NOMO-1 (cell line): ENCODE data around the gene KRTAP9-3.
"Not testable (repeated sequence)": the region's sequence is repeated elsewhere in the genome, so short reads cannot be mapped to it uniquely, and the experiment has no call there.

Experiments
- DNase-seq, 2 experiments: peaks; one replicate each; lab custom pipeline; 2025; ENCODE audit not compliant: unreplicated experiment in 2 of 2; lab: John Stamatoyannopoulos, UW

KRTAP9-3 gene

DNA sequence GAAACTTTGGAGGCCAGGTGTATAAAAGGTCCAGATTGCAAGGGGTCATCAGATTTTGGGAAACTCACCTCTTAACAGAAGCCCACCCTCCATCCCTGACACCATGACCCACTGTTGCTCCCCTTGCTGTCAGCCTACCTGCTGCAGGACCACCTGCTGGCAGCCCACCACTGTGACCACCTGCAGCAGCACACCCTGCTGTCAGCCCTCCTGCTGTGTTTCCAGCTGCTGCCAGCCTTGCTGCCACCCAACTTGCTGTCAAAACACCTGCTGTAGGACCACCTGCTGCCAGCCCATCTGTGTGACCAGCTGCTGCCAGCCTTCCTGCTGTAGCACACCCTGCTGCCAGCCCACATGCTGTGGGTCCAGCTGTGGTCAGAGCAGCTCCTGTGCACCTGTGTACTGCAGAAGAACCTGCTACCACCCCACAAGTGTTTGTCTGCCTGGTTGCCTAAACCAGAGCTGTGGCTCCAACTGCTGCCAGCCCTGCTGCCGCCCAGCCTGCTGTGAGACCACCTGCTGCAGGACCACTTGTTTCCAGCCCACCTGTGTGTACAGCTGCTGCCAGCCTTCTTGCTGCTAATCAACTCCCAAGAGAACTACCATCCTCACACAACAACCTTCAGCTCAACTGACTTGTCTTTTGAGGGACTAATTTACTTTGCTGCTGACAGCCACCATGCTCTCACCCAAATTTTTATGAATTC is at the start of gene KRTAP9-3:
Gene KRTAP9-3 (plus strand): TSS at position 51 of the 707 bp plus-strand sequence. CDS start 53 bp downstream, at position 104.
- not testable (repeated sequence) for DNase-seq

DNA sequence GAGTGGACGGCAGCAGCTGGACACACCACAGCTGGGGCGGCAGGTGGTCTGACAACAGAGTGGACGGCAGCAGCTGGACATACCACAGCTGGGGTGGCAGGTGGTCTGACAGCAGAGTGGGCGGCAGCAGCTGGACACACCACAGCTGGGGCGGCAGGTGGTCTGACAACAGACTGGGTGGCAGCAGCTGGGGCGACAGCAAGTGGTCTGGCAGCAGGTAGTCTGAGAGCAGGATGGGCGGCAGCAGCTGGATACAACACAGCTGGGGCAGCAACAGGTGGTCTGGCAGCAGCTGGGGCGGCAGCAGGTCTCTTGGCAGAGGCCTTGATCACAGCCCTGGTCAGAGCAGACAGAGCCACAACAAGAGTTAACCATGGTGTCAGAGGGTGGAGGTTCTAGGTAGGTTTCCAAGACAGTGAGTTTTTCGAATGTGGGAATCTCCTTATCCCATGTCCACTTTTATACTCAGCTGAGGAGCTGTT is 47.7 kb upstream of the KRTAP9-3 start, which contains the start of gene KRTAP4-1:
Gene KRTAP4-1 (minus strand): TSS at position 432 of the 482 bp plus-strand sequence. CDS start 57 bp downstream, at position 375.
- no peak for DNase-seq

DNA sequence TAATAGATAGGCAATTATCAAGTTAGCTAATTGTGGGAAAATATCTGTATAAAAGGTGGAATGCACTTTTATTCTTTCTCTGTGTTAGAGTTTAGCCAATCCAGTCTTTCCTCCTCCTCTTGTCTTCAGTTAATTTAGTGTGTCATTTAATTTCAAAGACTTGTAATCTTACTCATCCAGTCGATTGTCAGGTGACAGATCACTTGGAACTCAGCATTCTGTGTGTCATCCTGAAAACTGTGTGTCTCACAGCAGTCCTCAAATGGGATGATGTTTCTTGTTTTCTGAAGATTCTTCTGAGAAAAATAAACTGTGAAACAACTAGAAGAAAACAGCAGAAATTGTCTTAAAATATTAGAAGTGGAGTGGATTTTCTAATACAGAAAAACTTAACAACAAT is 47.2 kb upstream of the KRTAP9-3 start:
- DNase-seq = no peak

DNA sequence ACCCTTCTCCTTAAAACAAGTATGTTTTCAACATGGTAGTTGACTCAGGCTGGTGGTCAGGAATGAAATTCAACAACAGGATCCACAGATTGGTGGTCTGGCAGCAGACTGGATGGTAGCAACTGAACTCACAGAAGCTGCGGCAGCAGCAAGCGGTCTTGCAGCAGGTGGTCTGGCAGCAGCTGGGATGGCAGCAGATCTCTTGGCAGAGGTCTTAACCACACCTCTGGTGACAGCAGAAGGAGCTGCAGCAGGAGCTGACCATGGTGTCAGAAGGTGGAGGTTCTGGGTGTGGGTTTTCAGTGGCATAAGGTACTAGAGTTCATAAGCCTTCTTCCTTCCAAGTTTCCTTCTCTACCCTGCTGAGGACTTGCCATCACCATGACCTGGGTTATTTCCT is 45.4 kb upstream of the KRTAP9-3 start:
- DNase-seq = no peak

- DNase-seq = not testable (repeated sequence)
Observed at GRCh38 chr17:41189837-41190318, 42.4 kb upstream of the KRTAP9-3 start, which contains the start of gene KRTAP9-1. TSS of gene KRTAP9-1 (plus strand) at chr17:41189887. CDS start at chr17:41189887, 0 bp downstream.

DNA sequence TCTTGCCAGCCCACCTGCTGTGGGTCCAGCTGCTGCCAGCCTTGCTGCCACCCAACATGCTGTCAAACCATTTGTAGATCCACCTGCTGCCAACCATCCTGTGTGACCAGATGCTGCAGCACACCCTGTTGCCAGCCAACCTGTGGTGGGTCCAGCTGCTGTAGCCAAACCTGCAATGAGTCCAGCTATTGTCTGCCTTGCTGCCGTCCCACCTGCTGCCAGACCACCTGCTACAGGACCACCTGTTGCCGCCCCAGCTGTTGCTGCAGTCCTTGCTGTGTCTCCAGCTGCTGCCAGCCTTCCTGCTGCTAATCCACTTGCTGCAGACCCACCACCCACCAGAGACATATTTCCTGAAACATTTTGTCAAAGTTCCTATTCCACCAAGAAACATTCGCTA is 41.9 kb upstream of the KRTAP9-3 start:
- no peak for DNase-seq

GRCh38 chr17:41196068-41196467 is 36.2 kb upstream of the KRTAP9-3 start:
- DNase-seq = no peak

DNA sequence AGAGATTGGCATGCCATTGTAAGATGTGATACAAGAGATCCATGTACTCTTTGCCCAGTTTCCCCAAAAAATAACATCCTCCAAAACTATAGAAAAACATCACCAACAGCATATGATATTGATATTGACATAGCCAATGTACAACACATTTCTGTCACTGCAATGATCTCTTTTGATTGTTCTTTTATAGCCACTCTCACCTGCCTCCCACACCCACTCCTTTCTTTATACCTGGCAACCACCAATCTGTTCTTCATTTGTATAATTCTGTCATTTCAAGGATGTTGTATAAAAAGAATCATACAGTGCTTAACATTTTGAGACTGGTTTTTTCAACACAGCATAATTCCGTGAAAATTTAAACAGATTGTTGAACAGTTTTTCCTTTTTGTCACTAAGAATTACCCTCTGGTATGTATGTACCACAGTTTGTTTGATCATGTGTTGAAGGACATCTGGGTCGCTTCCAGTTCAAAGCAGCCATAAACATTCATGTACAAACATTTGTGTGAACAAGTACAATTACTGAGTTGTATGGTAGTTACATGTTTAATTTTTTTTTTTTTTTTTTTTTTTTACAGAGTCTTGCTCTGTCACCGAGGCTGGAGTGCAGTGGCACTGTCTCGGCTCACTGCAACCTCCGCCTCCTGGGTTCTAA is 32.7 kb upstream of the KRTAP9-3 start:
- no peak for DNase-seq

- no peak for DNase-seq
Observed at GRCh38 chr17:41211845-41212466, 20.3 kb upstream of the KRTAP9-3 start.

DNA sequence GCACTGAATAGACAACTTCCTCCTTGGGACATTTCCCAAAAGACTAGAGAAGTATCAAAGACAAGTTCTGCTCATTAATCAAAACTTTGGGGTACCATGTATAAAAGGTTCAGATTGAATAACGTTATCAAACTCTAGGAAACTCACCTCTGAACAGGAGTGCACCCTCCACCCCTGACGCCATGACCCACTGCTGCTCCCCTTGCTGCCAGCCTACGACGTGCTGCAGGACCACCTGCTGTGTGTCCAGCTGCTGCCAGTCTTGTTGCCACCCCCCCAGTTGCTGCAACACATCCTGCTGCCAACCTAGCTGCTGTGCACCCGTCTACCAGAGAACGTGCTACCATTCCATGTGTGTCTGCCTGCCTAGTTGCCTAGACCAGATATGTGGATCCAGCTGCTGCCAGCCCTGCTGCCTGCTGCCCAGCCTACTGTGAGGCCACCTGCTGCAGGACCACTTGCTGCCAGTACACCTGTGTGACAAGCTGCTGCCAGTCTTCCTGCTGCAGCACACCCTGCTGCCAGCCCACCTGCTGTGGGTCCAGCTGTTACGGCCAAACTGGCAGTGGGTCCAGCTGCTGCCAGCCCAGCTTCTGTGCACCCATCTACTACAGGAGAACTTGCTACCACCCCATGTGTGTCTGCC is 19.6 kb upstream of the KRTAP9-3 start:
- DNase-seq = no peak

DNA sequence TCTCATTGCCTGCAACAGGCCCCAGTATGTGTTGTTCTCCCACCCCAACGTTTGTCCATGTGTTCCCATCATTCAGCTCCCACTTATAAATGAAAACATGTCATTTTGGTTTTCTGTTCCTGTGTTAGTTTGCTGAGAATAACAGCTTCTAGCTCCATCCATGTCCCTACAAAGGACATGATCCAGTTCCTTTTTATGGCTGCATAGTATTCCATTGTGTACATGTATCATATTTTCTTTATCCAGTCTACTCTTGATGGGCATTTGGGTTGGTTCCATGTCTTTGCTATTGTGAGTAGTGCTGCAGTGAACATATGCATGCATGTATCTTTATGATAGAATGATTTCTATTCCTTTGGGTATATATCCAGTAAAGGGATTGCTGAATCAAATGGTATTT is 16.6 kb upstream of the KRTAP9-3 start:
- DNase-seq = no peak

GRCh38 chr17:41223821-41224220 is 8.4 kb upstream of the KRTAP9-3 start:
- DNase-seq = no peak

DNA sequence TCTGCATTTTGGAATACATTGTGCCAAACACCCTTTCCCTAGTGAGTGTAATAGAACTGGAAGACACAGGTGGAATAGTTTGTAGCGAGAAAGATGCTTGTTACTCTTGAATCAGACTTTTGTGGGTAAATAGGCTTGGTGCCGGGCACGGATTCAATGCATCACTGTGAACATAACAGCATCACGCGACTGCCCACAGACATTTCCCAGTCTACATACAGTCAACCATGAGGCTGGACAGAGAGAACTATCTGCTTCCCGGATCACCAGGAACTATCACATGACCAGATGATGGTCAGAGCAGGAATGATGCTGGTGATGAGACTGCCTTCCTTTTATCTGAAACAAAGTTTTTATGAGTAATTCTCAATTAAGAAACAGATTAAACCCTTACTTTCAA is 6.2 kb upstream of the KRTAP9-3 start:
- DNase-seq = no peak

GRCh38 chr17:41226598-41227095 is 5.6 kb upstream of the KRTAP9-3 start, which contains the start of gene KRTAP9-2:
TSS of gene KRTAP9-2 (plus strand) at chr17:41226648. CDS start at chr17:41226655, 7 bp downstream.
- not testable (repeated sequence) for DNase-seq

GRCh38 chr17:41230094-41230493 is 2.2 kb upstream of the KRTAP9-3 start:
- no peak for DNase-seq

- DNase-seq = no peak
Observed at GRCh38 chr17:41231731-41232130, 518 bp upstream of the KRTAP9-3 start.

DNA sequence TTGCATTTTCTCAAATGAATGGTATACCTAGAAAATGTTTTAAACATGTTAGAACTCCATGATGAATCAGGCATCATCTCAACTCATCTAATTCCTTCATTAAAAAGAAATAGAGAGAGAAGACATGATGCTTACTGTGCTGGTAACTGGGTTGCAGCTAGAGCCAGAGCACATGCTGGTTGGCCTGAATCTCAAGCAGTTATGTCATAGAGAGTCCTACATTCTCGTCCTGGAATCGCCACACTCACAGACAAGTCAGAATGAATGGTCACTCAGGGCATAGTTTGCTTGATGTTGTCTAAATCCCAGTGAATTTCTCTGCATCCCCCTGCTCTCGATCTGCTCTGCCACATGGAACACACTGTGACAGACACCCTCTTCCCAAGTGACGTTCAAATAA is 4.9 kb downstream of the KRTAP9-3 start:
- DNase-seq = not testable (repeated sequence)

- DNase-seq = not testable (repeated sequence)
Observed at GRCh38 chr17:41237949-41238437, 5.7 kb downstream of the KRTAP9-3 start, which contains the start of gene KRTAP9-8. TSS of gene KRTAP9-8 (plus strand) at chr17:41237999. CDS start at chr17:41238052, 53 bp downstream.

DNA sequence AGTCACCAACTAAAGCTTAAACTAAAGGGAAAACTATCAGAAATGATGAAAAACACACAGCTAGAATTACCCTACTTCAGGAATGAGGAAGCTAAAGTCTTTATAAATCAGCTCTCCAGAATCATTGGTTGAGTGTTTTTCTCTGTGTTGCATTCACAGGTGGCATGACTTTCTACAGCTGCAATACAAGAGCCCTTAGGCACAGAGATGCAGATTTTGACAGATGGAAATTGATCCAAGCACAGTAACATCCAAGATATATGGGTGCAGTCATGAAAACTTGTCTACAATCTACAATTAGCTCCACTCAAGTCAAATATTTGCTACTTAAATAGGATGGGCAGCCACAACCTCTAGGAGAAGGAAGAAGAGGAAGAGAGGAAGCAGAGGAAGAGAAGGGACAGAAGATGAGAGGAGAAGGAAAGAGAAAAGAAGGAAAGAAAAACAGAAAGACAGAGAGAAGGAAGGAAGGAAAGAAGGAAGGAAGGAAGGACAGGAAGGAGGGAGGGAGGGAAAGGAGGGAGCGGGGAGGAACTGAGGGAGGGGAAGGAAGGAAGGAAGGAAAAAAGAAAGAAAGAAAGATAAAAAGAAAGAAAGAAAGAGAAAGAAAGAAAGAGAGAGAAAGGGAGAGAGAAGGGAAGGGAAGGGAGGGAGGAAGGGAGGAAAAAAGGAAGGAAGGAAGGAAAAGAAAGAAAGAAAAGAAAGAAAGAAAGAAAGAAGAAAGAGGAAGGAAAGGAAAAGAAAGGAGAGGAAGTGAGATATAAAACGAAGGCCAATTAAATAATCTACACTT is 14.9 kb downstream of the KRTAP9-3 start:
- not testable (repeated sequence) for DNase-seq
